ENCODE data around the gene ELP4.
"Not testable (repeated sequence)": the region's sequence is repeated elsewhere in the genome, so short reads cannot be mapped to it uniquely, and the experiment has no call there.

Gene ELP4

DNA sequence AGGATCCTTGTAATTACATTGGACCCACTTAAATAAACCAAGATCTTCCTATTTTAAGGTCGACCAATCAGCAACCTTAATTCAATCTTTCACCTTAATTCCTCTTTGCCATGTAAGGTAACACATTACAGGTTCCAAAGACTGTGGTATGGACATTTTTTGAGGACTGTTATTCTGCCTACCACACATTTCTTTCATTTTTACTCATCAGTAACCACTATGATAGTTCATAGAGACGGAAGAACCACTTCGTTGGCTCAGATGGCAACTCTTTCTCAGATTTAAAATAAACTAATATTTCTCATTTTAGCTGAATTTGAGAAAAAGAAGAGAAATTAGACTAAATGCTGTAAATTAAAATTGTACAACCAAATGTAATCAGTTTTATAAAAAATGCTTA is 205.3 kb downstream of the ELP4 start:
- DNase-seq = no peak

DNA sequence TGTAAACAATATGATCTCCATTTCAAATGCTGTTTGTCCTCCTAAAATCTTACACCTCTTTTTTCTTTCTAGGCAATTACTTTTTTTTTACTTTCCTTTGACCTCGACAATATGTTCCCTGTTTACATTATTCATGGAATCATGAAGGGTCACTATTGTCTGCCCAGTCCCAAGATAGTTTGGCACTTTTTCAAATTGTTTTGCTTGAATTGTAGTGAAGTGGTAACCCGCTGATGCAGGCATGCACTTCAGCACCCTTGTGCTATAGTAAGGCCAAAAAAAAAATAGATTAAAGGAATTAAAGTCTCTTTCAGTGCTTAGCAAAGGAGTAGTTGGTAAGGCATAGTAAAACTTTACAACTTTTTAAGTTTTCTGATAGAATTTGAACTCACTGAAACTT is 210.7 kb downstream of the ELP4 start:
- DNase-seq = no peak

DNA sequence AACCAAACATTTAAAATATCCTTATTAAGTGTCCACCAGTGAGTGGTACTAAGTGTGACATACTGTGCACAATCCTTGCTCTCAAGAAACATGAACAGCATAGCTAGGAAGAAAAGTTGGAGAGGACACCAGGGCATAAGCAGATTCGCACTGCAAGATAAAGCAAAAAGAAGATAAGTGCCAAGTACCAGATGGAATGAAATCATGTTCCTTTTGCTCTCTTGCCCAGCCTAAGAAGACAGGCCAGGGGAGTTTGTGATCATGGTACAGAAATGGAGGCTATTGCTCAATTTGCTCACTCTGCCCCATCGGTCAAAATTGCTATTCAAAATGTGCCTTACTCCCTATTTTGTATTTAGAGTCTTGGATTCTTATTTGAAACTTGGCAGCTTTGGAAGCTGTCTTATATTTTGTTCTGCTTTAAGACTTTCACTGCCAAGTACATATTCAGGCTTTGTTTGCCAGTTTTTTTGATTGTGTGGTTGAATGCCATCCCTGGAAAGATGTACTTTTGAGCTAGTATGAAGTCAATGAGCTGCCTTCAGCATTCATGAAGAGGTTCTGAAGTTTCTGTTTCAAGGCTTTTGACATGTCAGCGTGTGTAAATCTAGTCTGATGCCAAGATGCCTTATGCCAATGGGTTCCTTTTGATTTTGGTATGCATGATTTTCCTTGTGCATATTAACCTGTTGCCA is 211.3 kb downstream of the ELP4 start:
- DNase-seq = no peak

DNA sequence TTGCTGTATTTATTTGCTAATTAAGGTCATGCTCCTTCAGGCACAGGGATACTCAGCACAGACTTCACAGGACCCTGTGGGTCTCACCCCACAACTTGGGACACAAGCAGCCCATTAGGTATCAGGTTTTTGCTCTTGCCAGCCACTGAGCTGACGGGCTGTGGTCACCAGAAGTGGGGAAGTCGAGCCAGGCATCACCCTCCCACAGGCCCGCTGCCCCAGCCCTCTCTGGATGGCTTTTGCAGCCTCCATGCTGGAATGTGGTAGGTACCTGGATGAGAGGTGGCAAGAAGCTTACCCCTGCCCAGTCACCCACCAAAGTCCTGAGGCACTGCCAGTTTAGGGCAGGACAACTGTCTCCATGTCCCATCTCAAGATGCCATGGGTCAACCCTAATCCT is 213.2 kb downstream of the ELP4 start:
- no peak for DNase-seq

DNA sequence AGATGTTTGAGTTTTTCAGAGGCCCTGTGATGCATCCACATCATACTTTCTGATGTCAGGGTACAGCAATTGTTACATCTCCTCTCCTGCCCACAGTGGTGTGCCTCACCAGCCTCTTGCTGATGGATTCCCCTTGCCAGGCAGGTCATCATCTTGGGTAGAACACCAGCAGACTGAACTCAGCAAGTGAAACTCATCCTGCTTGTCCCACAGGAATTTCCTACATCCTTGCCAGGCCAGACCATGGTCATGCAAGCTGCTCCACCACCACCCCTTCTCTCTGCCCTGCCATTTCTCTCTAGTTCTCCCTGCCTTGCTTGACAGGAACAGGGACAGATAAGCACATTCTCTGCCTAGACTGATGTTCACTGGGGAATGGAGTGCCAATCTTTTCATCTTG is 215.6 kb downstream of the ELP4 start:
- DNase-seq = no peak

DNA sequence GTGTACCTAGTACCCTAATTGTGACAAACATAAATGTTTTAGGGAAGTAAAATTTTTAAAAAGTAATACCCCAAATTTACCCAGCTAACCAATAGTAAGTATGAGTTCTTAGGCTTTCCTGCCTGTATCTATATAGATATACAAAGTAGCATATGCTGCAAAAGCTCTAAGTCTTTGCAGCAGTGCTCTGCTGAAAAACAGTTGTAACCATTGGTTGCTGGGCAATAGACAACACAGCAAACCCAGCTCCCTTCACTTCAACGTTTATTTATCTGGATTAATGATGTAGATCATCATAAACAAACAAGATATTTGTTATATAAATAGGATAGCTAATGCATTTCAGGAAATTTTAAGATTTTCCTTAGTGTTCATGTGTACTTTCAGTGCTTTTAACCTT is 218.9 kb downstream of the ELP4 start:
- no peak for DNase-seq

DNA sequence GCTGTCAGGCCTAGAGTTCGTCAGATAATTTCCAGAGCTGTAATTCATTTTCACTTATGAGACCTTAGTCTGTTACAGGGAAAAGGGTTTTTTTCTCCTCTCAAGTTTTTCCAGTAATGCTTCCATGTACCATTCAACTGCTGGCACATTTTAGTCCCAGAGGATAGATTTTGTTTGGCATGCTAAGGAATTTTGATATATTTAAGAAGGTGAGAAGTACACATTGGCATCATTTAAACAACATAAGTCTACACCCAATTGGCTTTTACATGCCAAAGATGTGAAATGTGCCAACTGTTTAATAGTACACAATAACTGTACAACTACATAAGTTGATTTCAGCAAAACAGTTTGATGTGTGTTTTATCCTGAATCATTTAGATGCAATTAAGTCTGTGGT is 230.6 kb downstream of the ELP4 start:
- DNase-seq = no peak

DNA sequence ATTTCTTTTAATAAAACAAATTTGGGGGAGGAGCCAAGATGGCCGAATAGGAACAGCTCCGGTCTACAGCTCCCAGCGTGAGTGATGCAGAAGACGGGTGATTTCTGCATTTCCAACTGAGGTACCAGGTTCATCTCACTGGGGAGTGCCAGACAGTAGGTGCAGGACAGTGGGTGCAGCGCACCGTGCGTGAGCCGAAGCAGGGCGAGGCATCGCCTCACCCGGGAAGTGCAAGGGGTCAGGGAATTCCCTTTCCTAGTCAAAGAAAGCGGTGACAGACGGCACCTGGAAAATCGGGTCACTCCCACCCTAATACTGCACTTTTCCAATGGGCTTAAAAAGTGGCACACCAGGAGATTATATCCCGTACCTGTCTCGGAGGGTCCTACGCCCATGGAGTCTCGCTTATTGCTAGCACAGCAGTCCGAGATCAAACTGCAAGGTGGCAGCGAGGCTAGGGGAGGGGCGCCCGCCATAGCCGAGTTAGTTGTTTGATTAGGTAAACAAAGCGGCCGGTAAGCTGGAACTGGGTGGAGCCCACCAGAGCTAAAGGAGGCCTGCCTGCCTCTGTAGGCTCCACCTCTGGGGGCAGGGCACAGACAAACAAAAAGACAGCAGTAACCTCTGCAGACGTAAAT is 231.3 kb downstream of the ELP4 start:
- not testable (repeated sequence) for DNase-seq

DNA sequence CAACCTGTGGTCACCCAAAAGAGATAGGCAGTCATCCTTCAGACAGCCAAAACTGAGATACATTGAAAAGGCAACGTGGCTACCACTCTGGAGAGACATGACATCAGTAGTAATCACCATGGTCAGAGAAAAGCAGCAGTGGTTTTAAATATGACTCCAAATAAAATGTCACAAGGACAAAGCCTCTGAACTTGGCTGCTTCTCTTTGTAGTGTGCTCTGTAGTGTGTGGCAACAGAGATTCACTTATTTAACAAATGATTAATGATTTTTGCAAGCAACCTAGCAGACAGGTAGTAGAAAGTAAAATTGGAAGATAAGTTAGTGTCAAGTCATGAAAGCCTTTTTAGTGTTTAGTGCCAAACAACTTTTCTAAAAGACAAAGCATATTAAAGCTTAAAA is 238.0 kb downstream of the ELP4 start:
- no peak for DNase-seq

DNA sequence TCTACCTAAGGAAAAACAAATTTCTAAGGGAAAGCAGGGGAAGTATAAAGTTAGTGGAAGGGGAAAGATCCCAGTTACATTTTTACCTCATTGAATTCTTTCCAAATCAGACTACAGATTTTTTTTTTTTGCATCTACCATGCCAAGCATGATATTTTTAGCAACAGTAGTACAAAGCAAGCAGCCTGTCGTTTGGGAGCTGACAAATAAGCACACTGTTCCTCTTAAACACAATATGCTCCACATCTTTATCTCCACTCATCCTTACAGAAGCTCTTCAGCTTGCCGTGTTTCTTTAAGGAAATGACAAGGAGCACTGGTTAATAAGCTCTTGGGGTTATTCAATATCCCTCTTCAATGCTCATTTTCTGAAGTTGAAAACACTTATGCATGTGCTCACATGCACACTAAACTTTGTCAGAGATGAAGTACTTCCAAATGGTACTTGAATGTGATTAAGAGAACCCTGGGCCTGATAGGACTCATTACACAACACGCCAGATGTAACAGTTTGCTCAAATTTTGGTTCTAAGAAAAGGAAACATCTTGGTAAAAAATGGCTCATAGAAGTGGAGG is 247.8 kb downstream of the ELP4 start:
- DNase-seq = peak; percentile 94

DNA sequence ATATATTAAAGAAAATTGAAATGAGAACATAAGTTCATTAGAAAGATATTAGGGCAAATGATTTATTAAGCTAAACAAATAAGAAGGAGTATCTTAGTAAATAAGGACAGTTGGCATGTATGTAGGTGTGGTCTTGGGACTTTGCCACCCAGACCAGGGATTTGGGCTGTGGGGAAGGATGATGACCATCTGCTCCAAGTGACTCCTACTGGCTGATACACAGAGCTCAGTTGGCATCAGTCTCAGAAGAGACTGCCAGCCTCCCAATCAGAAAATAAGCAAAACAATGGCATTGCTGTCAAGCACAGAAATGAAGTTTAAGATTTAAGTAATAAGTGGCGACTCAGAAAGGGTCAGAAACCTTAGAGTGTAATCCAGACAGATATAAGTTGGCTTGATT is 252.1 kb downstream of the ELP4 start:
- DNase-seq = no peak

DNA sequence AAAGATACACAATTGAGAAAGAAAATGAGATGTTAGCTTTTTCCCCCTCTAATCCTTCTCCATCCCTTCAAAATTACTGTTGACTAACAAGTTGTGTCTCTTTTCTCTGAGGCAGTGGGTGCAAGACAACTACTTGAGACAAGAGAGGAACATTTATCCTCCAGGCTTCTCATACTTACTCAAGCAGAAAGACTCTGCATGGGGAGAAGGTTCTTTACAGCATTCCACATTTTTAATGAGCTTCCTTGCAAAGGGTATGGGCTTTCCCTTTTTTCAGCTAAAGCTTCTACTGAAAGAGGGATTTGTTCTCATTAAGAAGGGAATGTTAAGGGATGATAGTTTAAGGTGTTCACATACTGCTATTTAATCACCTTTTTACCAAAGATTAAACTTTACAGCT is 253.7 kb downstream of the ELP4 start:
- no peak for DNase-seq

DNA sequence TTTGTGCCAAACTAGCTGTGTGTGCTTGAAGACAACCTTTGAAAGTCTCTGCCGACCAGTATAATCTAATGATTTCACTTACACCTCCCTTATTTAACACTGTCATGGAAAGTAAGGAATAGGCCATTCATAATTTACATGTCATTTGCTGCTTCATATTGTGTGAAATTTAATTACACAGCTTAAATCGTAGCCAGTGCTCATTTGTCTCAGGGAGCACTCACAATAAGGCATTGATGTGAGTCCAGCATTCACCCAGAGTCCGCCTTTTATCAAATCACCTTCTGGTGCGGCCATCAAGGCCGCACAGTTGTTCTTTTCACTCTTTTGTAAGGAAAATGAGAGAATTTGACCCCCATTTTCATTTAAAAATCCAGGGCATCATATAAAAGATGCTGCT is 254.7 kb downstream of the ELP4 start:
- DNase-seq = no peak

DNA sequence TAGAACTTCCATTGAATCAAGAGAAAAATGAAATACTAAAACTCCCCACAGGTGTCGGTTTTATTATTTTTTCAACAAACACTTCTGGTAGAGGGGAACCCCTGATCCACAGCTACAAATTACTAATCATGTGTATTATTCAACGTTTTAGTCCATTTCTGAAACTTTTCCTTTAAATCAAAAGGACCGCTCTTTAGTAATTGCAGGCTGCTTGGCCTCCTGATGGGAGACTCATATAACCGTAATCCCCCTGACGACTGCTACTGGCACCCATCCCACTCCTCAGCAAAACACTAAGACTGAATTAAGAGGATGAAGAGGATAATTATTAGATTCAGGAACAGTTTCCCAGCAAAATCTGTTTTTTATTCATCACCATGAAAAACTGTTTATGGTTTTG is 255.2 kb downstream of the ELP4 start:
- peak; percentile 34 for DNase-seq

DNA sequence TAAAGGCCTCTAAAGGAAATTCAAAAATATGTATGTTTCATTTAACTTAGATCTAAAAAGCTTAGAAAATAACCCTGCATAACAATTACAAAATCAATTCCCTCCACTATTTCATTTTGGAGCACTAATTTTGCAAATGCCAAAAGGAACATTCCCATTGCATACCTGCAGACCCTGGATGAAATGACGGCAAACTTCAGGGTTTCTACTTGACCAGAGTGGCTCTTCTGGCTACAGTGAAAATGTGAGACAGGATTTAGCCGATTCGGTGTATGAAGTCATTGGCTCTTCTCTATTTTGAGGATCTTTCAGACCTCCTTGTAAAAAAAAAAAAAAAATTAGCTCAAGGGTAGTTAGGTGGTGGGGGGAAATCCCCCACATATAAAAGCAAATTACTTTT is 257.5 kb downstream of the ELP4 start:
- DNase-seq = no peak

DNA sequence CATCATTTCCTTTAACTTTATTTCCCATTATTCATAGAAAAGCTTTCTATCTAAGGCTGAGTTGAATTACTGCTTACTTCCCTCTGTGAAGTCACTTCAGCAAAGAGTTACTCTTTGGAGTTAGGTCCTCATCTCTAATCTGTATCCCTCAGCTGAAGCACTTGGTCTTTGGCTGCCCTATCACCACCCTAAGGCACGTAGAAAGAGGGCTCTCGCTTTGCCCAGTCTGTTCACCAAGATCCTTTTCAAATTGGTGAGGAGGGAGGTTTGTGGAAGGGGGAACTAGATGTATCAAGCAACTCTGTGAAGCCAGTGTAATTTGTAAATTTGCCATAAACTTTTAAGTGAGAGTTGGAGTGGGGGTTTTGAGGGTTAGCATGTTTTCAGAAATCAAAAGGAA is 258.1 kb downstream of the ELP4 start:
- no peak for DNase-seq

DNA sequence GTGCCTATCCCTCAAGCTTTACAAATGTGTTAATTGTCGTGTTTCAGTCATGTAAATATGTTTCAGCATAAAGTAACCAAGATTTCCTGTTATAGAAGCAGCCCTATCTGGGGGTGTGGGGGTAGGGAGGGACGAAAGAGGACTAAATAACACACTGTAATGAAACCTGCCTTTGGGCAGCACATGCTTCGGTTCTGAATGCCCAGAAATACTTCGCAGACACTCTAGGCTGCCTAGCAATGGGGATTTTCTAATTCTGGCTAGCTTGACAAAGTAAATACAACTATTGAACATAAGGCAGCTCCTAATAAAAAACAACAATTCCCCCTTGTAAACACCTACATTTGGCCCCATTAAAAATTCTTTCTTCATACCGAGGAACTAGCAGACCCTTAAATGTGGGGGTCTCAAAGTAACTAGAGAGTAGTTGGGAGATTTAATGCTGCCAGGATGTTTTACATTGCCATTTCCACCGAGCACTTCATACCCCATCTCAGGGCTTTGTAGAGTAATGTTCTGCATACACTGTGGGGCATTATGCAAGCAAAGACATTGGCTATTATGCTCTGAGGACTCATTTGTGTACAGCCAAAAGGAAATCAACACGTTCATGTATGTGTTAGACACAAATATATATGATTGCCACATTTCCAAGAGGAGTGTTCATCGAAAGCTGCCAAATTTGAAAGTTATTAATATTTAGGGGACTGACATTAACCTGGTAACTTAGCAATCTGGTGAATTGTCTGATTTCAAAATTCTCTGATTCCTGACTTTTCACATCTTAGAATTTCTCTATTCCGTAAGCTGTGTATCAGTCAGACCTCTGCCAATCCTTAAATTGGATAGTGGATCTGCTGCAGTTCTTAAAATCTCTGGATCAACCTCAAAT is 259.4 kb downstream of the ELP4 start:
- DNase-seq = no peak

DNA sequence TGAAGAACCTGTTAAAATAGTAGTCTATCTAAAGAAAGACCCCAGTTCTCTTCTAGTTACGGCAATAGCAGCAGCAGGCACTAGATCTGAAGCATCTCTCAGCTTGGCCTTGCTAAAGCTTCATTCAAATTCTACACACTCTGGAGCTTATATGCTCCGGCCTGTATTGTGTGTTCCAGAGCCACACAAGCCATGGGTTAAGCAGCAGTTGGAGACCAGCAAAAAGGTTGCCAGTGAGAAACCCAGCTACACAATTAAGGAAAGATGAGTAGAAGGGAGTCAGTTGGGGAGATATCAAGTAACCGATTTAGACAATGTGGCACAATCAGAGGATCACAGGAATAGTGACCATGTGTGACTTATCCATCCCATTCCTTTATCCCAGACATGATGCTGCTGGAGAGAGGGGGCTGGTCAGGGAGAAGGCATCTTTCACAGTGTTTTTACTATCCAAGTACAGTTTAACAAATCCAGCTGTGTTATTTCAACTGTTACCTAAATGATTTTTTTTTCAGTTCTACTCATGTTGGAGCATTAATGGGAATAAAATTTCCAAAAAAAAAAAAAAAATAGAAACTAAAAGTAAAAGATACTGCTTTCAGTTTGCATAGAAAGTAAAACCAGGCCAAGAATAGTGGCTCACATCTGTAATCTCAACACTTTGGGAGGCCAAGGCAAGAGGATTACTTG is 260.6 kb downstream of the ELP4 start:
- DNase-seq = no peak

DNA sequence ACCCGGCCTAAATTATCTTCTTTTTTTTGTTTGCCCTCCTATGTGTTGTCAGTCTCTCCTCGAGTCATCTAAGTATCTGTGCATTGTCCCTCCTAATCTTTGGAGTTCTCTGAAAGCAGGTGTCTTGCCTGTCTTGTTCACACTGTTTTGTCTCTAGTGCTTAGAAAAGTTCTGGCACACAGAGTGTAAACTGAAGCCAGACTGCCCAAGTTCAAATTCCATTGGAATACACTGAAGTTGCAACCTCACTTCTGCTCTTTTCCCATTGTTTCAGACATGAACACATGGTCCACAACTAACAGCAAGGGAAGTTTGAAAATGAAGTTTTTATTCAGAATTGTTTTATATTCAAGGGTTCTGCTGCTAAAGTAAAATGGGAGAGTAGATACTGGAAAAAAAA is 262.8 kb downstream of the ELP4 start:
- no peak for DNase-seq

DNA sequence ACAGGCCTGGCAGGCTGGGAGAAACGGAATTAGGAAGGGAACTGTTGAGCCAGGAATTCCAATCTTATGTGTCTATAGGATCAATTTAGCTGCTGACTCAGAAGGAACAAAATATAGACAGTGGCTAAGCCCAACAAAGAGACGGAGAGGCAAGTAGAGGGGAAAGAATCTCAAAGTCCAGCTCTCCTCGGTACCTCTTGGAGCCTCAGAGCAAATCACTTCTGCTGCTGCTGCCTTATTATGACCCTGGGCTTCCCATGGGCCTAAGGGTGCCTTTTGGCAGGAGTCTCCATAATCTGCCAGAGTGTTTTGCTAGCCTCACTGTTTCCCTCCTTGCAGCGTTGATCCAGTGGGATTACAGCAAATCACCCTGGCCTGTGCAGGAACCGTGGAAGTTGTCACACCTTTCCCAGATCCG is 269.8 kb downstream of the ELP4 start:
- no peak for DNase-seq

DNA sequence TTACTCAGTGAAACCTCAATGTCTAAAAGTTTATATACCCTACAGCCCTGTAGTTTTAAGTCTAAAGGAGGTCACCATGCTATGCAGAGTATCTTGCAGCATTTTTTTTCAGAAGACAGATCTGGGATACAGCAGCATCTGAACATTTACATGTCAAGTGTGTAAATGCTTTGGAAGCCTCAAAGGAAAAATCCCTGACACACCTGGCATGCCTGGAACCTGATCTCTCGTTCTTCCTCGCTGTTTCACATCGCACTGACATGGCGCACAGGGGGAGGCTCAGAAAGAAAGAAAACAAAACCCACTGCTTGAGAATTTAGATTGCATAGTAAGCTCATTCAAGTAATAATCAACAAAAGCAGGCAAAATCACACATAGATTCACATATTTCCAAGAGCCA is 270.5 kb downstream of the ELP4 start:
- DNase-seq = peak; percentile 75

DNA sequence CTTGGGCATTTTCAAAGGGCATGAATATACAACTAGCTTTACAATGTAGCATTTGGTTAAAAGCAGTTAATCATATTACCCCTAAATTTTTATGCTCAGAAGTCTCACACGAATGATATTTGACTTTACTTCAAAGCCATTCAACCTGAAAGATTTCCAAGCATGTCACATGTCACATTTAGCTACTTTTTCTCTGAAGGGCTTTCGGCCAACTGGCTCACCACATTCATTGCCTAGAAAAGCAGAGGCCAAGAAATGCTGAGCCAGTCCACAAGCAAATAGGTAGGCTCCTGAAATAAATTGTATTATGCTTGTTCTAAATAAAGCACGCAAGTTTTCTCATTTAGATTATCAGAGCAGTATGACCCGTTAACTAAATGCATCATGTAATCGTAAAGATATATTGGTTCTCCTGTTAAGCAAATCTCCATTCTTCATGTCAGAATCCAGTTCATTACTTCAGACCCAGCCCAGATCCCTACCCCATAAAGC is 271.0 kb downstream of the ELP4 start:
- DNase-seq = no peak

DNA sequence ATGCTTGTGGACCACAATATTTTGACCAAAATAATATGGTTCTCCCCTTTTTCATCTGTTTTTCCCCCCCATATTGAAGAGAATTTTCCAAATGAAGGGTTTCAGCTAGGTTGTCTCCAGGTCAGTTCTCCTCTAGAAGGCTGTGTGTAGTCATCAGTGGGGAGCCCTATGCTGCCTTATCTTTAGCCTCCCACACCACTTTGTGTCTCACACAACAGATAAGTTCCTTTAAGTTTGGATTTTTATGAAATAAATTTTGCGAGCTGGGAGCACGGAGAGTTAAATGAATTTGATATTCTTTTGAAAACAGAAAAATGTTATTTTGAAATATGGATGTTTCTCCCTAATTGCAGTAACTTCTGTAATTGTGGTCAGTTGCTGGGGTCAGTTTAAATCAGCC is 272.7 kb downstream of the ELP4 start:
- DNase-seq = no peak

Data from NCI-H2171 (cell line).